GM21825 (cell line): ENCODE measurements around the gene PPM1B.
"Not testable (repeated sequence)": the region's sequence is repeated elsewhere in the genome, so short reads cannot be mapped to it uniquely, and the experiment has no call there.

Source experiments
- ATAC-seq: cut with Tn5 transposase; IDR thresholded peaks from one replicate; pipeline ENCODE4 v1.9.1; 2021; ENCODE audit warnings: mild to moderate bottlenecking, moderate library complexity; ENCODE audit not compliant: unreplicated experiment

The PPM1B gene

GRCh38 chr2:44246840-44247369, 78.2 kb downstream of the PPM1B start:
- ATAC-seq, result no peak

GRCh38 chr2:44247924-44248323, 79.2 kb downstream of the PPM1B start:
- ATAC-seq, result no peak

- ATAC-seq, result not testable (repeated sequence)
Measured at GRCh38 chr2:44249269-44249668, 80.6 kb downstream of the PPM1B start.

- no peak for ATAC-seq
Measured at GRCh38 chr2:44250376-44250775, 81.7 kb downstream of the PPM1B start.

DNA sequence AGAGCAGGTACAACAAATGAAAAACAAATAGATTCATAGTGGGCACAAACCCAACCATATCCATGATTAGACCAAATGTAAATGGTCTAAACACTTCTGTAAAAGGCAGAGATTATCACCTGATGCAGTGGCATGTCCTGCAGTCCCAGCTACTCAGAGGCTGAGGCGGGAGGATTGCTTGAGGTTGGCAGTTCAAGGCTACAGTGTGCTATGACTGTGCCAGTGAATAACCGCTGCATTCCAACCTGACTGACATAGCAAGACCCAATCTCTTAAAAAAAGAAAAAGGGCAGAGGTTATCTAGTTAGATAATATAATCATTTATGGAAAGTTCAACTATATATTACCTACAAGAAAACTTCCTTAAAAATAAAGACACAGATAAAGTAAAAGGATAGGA, 85.3 kb downstream of the PPM1B start:
- ATAC-seq, result no peak

DNA sequence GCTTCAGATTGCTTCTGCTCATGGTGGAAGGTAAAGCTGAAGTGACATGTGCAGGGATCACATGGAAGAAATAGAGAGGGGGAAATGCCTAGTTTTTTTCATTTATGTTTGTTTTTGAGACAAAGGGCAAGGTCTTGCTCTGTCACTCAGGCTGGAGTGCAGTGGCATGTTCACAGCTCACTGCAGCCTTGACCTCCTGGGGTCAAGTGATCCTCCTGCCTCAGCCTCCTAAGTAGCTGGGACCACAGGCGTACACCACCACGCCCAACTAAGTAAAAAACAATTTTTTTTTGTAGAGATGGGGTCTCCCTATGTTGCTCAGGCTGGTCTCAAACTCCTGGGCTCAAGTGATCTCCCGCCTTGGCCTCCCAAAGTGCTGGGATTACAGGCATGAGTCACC, 87.0 kb downstream of the PPM1B start:
- not testable (repeated sequence) for ATAC-seq

DNA sequence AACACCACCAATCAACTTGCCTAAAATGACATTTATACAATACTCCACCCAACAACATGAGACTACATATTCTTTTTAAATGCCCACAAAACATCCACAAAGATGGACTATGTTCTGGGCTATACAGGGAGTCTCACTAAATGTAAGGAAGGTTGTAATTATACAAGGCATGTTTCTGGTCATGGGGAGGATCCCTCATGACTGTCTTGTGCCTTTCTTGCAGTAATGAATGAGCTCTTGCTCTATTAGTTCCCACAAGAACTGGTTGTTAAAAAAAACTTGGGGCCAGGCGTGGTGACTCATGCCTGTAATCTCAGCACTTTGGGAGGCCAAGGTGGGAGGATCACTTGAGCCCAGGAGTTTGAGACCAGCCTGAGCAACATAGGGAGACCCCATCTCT, 89.1 kb downstream of the PPM1B start:
- not testable (repeated sequence) for ATAC-seq

- no peak for ATAC-seq
Measured at GRCh38 chr2:44267269-44267795, 98.7 kb downstream of the PPM1B start.

DNA sequence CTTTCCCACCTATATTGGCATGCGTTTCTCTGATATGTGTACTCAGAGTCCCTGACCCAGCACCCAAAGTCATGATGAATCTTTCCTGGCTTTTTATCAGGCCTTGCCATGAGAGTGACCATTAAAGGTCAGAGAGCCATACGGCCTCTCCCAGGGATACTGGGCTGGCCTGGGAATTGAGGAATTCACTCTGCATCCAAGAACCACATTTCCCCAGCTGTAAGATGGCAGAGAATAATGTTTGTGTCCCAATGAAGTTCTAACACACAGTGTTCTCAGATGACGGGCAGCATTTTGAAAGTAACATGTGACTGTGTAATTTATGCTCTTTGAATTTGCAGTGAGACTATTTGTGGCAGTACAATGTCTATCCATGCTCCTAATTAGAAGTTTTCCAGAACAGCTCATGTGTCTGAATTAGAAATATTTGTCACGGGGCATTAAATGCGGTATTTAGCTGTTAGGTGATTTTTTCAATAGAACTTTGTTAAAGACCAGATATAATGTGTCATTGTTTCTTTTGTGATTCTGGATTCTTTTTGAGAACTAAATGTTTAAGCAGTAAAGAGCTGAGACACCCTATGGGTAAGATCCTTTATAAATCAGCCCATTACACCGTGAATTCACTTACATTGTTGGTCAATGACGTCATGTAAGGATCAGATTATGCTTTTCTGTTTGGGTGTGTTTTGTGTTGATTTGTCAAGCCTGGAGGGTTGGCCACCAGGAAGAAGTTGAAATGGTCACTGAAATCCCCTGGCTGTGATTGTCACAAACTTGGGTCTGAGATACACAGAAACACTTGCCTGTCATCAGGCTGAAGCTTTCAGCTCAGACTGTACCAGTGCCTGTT, 99.3 kb downstream of the PPM1B start:
- no peak for ATAC-seq

DNA sequence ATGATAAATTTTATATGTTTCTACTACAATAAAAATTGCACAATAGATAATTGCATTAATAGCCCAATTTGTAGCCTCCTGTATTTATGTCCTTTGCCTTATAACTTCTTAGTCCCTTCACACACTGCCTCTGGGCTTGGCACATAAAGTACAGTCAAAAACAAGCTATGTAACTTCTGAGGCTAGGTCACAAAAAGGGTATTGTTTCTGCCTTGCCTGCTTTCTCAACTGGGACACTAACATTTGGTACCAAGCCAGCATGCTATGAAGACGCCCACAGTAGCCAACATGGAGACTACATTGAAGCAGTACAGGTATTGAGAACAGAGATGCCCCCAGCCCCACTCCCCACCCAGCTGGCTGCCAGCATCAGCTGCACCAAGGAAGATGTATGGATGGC, 101.2 kb downstream of the PPM1B start:
- no peak for ATAC-seq

DNA sequence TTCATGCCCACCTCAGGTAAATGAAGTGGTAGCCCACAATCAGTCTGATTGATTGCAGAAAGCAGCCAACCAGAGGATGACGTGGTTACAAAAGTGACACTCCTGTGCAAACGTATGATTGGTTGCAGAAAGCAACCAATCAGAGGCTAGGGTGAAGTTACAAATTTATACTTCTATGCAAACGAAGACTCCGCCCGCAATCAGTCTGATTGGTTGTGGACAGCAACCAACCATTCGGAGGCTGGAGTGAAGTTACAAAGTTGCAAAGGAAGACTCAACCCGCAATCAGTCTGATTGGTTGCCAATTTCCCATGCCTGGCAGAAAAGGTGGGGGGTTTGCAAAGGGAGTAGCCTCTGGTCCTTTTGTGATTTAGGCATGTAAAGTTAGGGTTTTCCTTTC, 102.6 kb downstream of the PPM1B start:
- ATAC-seq, result no peak

- ATAC-seq, result no peak
Measured at GRCh38 chr2:44273076-44273475, 104.4 kb downstream of the PPM1B start.

DNA sequence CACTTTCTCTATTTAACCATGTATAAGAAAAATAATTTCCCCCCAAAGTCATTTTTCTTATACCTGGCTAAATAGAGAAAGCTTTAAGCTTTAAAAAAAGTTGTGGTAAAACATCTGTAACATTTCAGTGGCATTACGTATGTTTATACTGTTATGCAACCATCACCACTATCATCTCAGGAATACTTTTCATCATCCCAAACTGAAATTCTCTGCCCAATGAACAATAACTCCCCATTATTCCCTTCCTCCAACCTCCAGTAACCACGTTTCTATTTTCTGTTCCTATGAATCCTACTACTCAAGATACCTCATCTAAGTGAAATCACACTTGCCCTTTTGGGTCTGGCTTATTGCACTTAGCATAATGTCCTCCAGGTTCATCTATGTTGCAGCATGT, 104.9 kb downstream of the PPM1B start:
- no peak for ATAC-seq

- ATAC-seq, result no peak
Measured at GRCh38 chr2:44275927-44276303, 107.2 kb downstream of the PPM1B start.

GRCh38 chr2:44277541-44277940, 108.9 kb downstream of the PPM1B start:
- ATAC-seq, result no peak

DNA sequence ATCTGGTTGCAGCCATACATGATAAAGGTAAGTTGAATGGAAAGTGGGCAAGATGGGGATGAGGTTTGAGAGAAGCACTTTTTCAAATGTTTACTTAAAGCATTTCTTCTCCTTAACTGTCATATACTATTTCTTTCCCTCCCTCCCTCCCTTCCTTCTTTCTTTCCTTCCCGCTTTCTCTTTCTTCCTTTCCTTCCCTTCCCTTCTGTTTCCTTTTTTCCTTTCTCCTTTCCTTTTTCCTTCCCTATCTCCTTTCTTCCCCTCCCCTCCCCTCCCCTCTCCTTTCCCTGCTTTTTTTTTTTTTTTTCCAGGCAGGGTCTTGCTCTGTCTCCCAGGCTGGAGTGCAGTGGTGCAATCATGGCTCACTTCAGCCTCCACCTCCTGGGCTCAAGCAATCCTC, 112.2 kb downstream of the PPM1B start:
- no peak for ATAC-seq
